Fibroblast of mammary gland (primary cell): Measurements from ENCODE around the gene ALDH18A1.
"Not testable (repeated sequence)": the region's sequence is repeated elsewhere in the genome, so short reads cannot be mapped to it uniquely, and the experiment has no call there.

Experiments used
- DNase-seq: peaks from one replicate; pipeline ENCODE4 v3.0.0-alpha.2; 2010; ENCODE audit warnings: low read depth
- H3K4me3 ChIP-seq: 2 replicates; pipeline ENCODE4 v1.5.1; 2011; ENCODE audit warnings: low read depth, mild to moderate bottlenecking, low read length, moderate library complexity; ENCODE audit not compliant: control insufficient read depth
- TF ChIP-seq, protein P1 (sequence below): conservative IDR thresholded peaks from 2 replicates; pipeline ENCODE4 v1.5.1; 2011; ENCODE audit warnings: low read depth, low read length, inconsistent platforms; ENCODE audit not compliant: control insufficient read depth, insufficient read depth

ALDH18A1 gene

DNA sequence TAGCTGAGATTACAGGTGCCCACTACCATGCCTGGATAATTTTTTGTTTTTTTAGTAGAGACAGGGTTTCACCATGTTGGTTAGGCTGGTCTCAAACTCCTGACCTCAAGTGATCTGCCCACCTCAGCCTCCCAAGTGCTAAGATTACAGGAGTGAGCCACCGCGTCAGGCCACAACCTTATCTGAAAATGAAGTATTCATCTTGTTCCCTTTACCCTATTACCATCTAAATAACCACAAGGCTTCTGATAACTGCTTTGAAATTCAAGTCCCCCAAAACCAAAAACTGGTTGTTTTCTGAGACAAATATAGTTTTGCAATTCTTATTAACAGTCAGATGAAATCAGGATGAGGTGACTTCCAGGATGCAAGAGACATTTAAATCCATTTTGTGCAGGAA, 34.8 kb upstream of the ALDH18A1 start:
- no peak for DNase-seq
- TF ChIP-seq, protein P1, sequence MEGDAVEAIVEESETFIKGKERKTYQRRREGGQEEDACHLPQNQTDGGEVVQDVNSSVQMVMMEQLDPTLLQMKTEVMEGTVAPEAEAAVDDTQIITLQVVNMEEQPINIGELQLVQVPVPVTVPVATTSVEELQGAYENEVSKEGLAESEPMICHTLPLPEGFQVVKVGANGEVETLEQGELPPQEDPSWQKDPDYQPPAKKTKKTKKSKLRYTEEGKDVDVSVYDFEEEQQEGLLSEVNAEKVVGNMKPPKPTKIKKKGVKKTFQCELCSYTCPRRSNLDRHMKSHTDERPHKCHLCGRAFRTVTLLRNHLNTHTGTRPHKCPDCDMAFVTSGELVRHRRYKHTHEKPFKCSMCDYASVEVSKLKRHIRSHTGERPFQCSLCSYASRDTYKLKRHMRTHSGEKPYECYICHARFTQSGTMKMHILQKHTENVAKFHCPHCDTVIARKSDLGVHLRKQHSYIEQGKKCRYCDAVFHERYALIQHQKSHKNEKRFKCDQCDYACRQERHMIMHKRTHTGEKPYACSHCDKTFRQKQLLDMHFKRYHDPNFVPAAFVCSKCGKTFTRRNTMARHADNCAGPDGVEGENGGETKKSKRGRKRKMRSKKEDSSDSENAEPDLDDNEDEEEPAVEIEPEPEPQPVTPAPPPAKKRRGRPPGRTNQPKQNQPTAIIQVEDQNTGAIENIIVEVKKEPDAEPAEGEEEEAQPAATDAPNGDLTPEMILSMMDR = no peak
- H3K4me3 ChIP-seq = no peak overlapping the region

DNA sequence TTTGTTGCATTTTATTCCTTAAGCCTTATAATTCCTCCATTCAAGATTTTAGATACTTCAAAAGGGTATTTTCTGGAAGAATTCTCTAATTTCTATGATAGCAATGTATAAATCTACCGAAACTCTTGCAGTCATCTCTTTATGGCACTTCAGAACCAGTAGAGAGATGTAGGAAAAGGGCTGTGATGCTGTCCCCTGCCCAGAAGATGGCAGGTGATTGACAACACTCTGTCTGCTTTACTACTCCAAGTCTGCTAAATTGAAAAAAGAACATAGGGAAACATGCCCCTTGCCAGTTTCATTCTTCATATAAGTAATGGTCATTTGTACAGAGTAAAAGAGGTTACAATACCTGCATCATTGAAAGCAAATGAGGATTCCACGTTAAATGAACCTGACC, 32.1 kb upstream of the ALDH18A1 start:
- no peak for DNase-seq
- TF ChIP-seq, protein P1 = no peak

DNA sequence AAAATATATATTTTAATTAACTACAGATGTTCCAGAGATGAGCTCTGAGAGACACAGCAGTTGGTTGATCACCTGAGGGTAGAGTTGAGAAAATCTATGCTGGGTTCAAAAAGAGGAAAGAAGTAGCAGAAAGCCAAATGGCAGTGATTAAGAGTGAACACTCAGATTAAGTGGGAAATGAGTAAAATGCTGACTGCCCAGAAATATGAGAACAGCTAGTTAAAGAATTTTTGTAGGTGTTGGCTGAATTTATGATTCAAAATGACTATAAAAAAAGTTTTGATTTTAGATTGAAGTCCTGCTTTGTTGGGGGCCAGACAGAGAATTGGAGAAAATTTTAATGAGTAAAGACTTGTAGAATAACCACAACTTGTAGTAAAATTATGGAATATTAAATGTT, 27.5 kb upstream of the ALDH18A1 start:
- DNase-seq = no peak
- TF ChIP-seq, protein P1 = no peak
- H3K4me3 ChIP-seq = no peak overlapping the region

More for the DNA sequence above, 32.1 kb upstream of the ALDH18A1 start:
- H3K4me3 ChIP-seq = no peak overlapping the region

DNA sequence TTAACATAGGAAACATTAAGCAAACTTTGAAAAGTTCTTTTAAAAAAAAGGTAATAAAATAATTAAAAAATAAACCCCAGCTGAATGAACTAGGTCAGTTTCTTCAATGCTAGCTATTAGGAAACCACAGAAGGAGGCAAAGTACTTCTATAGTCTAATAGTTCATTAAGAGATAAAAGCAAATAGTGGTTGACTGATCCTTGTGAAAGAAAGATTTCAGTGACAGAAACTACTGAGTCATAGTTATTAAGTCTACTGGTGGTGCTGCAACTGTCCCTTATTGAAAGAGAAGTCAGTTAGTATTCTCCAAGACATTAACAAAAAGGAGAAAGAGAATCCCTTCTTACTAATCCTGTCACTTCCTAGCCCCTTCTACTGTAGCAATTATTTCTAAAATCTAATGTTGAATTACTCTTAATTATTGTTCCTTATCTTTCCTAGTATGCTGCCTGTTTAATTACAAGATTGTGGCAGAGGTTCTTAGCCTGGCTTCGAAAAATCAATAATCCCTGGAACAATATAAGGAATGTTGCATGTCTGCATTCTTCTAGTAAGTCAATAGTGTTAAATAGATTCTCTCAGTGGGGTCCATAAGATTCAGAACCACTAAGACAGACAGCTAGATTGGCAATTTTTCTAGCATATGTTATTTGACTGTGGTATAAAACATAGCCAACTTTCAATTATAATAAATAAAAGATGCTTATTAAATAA, 19.0 kb upstream of the ALDH18A1 start:
- DNase-seq = no peak
- TF ChIP-seq, protein P1 = no peak
- H3K4me3 ChIP-seq = no peak overlapping the region

DNA sequence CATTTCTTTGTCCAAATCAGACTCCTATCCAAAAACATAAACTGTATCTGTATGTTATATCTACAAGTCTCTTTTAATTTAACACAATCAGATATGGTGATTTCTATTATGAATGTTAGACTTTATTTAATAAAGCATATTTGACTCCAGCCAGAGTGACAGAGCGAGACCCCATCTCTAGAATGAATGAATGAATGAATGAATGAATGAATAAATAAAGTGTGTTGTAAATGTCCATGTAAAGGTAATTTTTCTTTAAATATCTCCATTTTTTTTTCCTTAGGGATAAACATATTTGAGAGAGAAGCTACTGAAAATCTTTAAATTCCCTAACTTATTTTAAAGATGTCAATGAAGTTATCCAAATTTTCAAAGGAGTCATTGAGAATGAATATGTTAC, 18.1 kb upstream of the ALDH18A1 start:
- DNase-seq = no peak
- H3K4me3 ChIP-seq = no peak overlapping the region
- TF ChIP-seq, protein P1 = no peak

DNA sequence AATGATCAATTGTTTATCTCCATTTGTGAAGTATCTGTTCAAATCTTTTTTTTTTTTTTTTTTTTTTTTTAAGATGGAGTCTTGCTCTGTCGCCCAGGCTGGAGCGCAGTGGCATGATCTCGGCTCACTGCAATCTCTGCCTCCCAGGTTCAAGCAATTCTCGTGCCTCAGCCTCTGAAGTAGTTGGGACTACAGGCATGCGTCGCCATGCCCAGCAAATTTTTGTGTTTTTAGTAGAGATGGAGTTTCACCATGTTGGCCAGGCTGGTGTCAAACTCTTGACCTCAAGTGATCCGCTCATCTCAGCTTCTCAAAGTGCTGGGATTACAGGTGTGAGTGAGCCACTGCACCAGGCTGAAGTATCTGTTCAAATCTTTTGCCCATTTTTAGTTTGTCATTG, 16.1 kb upstream of the ALDH18A1 start:
- not testable (repeated sequence) for H3K4me3 ChIP-seq, DNase-seq

DNA sequence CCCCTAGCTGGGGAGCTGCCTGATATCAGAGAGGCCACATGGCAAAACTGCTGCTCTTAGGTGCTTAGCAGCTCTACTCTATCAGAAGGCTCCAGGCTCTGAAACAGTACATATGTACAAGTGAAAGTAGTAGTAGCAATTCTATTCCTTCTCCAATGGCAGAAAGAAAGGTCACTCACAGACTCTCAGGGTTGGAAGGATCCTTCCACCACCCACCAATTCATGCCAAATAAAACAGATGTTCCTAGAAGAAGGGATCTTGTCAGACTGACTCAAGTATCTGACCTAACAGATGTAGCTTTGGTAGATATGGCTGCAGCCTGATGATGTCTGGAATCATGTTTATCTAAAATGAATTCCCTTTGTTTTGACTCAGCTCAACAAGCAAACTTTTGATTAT, 8.0 kb upstream of the ALDH18A1 start:
- no peak overlapping the region for H3K4me3 ChIP-seq
- TF ChIP-seq, protein P1 = no peak
- peak; percentile 38 for DNase-seq
